Panc1 (cell line): ENCODE results near the gene CXorf58. TPM values are rescaled to one million over a fixed set of nuclear protein-coding genes. Genes with fewer than 3 reads are reported as not detected.

Source experiments
- ATAC-seq: fragments of 200-7000 bp; cut with Tn5 transposase; 2 replicates; pipeline ENCODE4 v1.9.1; 2020; ENCODE audit warnings: mild to moderate bottlenecking, moderate library complexity
- BruUV-seq: library from RNA; stranded (reverse); fragments of 400-500 nt; replicated peaks from 2 replicates; lab custom pipeline; 2021; lab: Mats Ljungman, UMichigan
- CTCF ChIA-PET: fragments of 300-600 bp; sonication (Branson Sonifier 250); formaldehyde crosslinking; loops from one replicate; lab custom pipeline; 2022; ENCODE audit warnings: antibody characterized with exemption; lab: Charles Lee
- POLR2A ChIA-PET: fragments of 300-600 bp; sonication (Branson Sonifier 250); formaldehyde crosslinking; loops from one replicate; lab custom pipeline; 2022; ENCODE audit warnings: antibody characterized with exemption; lab: Charles Lee
- DNase-seq: peaks from one replicate; pipeline ENCODE4 v3.0.0-alpha.2; 2010; ENCODE audit warnings: low read depth, low spot score
- H3K27ac ChIP-seq: 2 replicates; pipeline ENCODE4 v1.5.1; 2011; ENCODE audit warnings: mild to moderate bottlenecking, low read length, inconsistent platforms
- H3K27me3 ChIP-seq: fragments of 200-500 bp; sonication (Bioruptor generic); 2 replicates; pipeline ENCODE4 v1.6.0; 2014; ENCODE audit warnings: low read length, inconsistent platforms; ENCODE audit not compliant: control insufficient read depth, insufficient read depth
- H3K36me3 ChIP-seq: fragments of 200-500 bp; sonication (Bioruptor generic); 2 replicates; pipeline ENCODE4 v1.5.1; 2014; ENCODE audit warnings: inconsistent platforms, mild to moderate bottlenecking, low read length, moderate library complexity; ENCODE audit not compliant: control insufficient read depth, insufficient read depth
- H3K4me1 ChIP-seq: 2 replicates; pipeline ENCODE4 v1.5.1; 2011; ENCODE audit warnings: inconsistent platforms, mild to moderate bottlenecking, low read length, moderate library complexity; ENCODE audit not compliant: control insufficient read depth, insufficient read depth
- H3K4me3 ChIP-seq, 2 experiments: 2 replicates each; pipeline ENCODE4 v1.5.1; 2011 to 2012; ENCODE audit warnings: low read depth in 2 of 2, low read length in 2 of 2, mild to moderate bottlenecking in 2 of 2, inconsistent platforms in 1 of 2, moderate library complexity in 1 of 2
- H3K9me3 ChIP-seq: fragments of 200-500 bp; sonication (Bioruptor generic); 2 replicates; pipeline ENCODE4 v1.5.1; 2014; ENCODE audit warnings: low read depth, mild to moderate bottlenecking, inconsistent platforms, low read length, moderate library complexity; ENCODE audit not compliant: control insufficient read depth, insufficient read depth
- CTCF ChIP-seq: fragments of 450-650 bp; IDR thresholded peaks from 2 replicates; pipeline ENCODE4 v1.5.1; 2017; ENCODE audit warnings: mild to moderate bottlenecking
- POLR2AphosphoS5 ChIP-seq: IDR thresholded peaks from 2 replicates; pipeline ENCODE4 v1.6.1; 2012; ENCODE audit warnings: mild to moderate bottlenecking, low read depth, low read length, moderate library complexity
- REST ChIP-seq, 2 experiments: IDR thresholded peaks; 2 replicates each; pipeline ENCODE4 v1.6.1; 2011 to 2012; ENCODE audit warnings: low read depth in 2 of 2, control low read depth in 1 of 2, low read length in 1 of 2, mild to moderate bottlenecking in 1 of 2, moderate library complexity in 1 of 2; ENCODE audit not compliant: insufficient read depth in 1 of 2
- SIN3A ChIP-seq: IDR thresholded peaks from 2 replicates; pipeline ENCODE4 v1.6.1; 2012; ENCODE audit warnings: low read depth, mild to moderate bottlenecking, low read length, moderate library complexity, borderline replicate concordance; ENCODE audit not compliant: insufficient read depth
- TCF7L2 ChIP-seq: IDR thresholded peaks from 2 replicates; pipeline ENCODE4 v1.6.1; 2011; ENCODE audit warnings: mild to moderate bottlenecking, low read depth, low read length, inconsistent platforms
- in situ Hi-C: cut with HindIII; loops from 2 replicates; pipeline ENCODE4 v1.10.0; 2016; ENCODE audit warnings: low sequenced_read_pairs, low pct_unique_long_range_greater_than_20kb
- intact Hi-C: fragments of 100-400 bp; cut with micrococcal nuclease; formaldehyde crosslinking; loops from one replicate; pipeline ENCODE4 v1.10.0; 2022; ENCODE audit not compliant: unreplicated experiment
- total RNA-seq: library from RNA; stranded (reverse); gene quantifications from one replicate; pipeline ENCODE4 v1.2.1, GENCODE V29; 2021; ENCODE audit not compliant: unreplicated experiment

CXorf58 gene
- total RNA-seq, 1 experiment from 2014 or later, result 0.41 TPM

GRCh38 chrX:23981222-23981621 lies 73.4 kb downstream of the CXorf58 start:
- intact Hi-C loops, result no loop called here
- ChIA-PET POLR2A (no interaction called here), CTCF (no interaction called here)
- in situ Hi-C loops, result no loop called here
- no peaks in the 10 kb centered on the region for H3K4me1 ChIP-seq
- no peaks in the 10 kb centered on the region for H3K9me3 ChIP-seq
- no peak for ATAC-seq
- no peaks in the 10 kb centered on the region for H3K27me3 ChIP-seq
- no peak overlapping the region for H3K27ac ChIP-seq
- no peak overlapping the region for H3K4me3 ChIP-seq
- no peak for DNase-seq
- H3K36me3 ChIP-seq, result no peaks in the 10 kb centered on the region; the same call in 1 of the 2 replicates
- BruUV-seq, result no TSS peak
- no peak for TF ChIP-seq CTCF
- TF ChIP-seq SIN3A, result no peak
- TF ChIP-seq REST (IDR thresholded peaks at IDR 0.05; ENCODE audit: insufficient read depth in 1 of 2, low read depth in 2 of 2, low read length in 1 of 2), result no peak
- TF ChIP-seq POLR2AphosphoS5, result no peak

- Histone ChIP-seq H3K9me3 (no peaks in the 10 kb centered on the region), H3K4me1 (no peaks in the 10 kb centered on the region), H3K4me3 (no peak overlapping the region), H3K36me3 (no peaks in the 10 kb centered on the region; the same call in 1 of the 2 replicates), H3K27ac (no peak overlapping the region), H3K27me3 (no peaks in the 10 kb centered on the region)
- TF ChIP-seq POLR2AphosphoS5 (no peak), REST (IDR thresholded peaks at IDR 0.05; ENCODE audit: insufficient read depth in 1 of 2, low read depth in 2 of 2, low read length in 1 of 2) (no peak), TCF7L2 (no peak), CTCF (no peak), SIN3A (no peak)
- no TSS peak for BruUV-seq
- ATAC-seq (no peak), DNase-seq (no peak)
- ChIA-PET CTCF (no interaction called here), POLR2A (no interaction called here)
- intact Hi-C loops, result no loop called here
- in situ Hi-C loops, result no loop called here
Observed at GRCh38 chrX:23981711-23982110, 73.9 kb downstream of the CXorf58 start.
